ENCODE results near the gene TBC1D22A.

The TBC1D22A gene

DNA sequence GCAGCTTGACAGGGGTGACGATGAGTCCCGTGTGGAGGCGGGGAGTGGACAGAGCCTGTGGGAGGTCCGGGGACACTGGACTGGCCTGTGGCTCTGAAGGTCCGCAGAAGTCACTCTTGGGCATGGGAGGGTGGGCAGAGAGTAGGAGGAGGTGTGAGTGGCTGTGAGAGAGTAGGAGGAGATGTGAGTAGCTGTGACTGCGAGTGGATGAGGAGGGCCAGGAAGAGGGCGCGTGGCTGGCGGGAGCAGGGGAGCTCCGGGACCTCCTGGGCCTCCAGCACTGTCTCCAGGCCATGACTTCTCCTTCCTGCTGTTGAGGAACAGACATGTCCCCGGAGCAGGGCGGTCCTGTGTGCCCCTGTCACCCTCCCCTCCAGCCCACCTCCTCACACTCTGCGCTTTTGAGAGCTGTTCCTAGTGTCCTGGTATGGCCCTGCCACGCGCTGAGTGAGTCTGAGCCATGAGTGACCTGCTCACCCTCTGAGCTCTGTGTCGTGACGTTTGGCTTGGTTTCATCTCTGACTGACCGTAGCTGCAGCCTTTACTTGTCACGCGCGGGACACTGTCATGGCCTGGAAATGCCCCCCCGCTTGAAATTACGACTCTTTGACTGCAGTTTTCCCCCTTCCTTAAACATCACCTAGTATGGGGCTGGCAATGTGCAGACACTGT, 391.5 kb downstream of the TBC1D22A start:
- H3K36me3 ChIP-seq (ENCODE audit: control insufficient read depth, insufficient read depth, low read length): no peaks in the 10 kb centered on the region
- H3K4me3 ChIP-seq (ENCODE audit: low read length): no peak overlapping the region
- H2BK120ac ChIP-seq (ENCODE audit: low read depth, low read length): no peak overlapping the region
- no peak overlapping the region for H3K56ac ChIP-seq (ENCODE audit: low read length)
- no peaks in the 10 kb centered on the region for H3K79me2 ChIP-seq (ENCODE audit: control insufficient read depth, insufficient read depth, low read length)
- no peak overlapping the region for H3K4ac ChIP-seq (ENCODE audit: low read depth, low read length)
- no peaks in the 10 kb centered on the region for H3K4me1 ChIP-seq (ENCODE audit: control insufficient read depth, low read depth, low read length)
- no peak overlapping the region for H3K4me2 ChIP-seq (ENCODE audit: low read length)
- H3K79me1 ChIP-seq (ENCODE audit: low read length): no peaks in the 10 kb centered on the region
- H2BK15ac ChIP-seq (replicated peaks; ENCODE audit: low read depth): no peak overlapping the region
- no CpG with 5 or more reads among the region's 23 CpGs for WGBS (ENCODE audit: extremely low coverage, insufficient coverage, low lambda C conversion rate)
- no peak overlapping the region for H3K27ac ChIP-seq (ENCODE audit: low read depth, low read length)
- H4K5ac ChIP-seq (ENCODE audit: low read length): no peak overlapping the region
- no peak overlapping the region for H3K18ac ChIP-seq (ENCODE audit: low read length)
- no peak overlapping the region for H3K9ac ChIP-seq (ENCODE audit: low read length)
- DNase-seq: no peak
- no peaks in the 10 kb centered on the region for H3K27me3 ChIP-seq (ENCODE audit: insufficient read depth, low read length, poor library complexity)
- H4K8ac ChIP-seq (ENCODE audit: low read depth, low read length): no peak overlapping the region
- no peak overlapping the region for H3K23ac ChIP-seq (ENCODE audit: low read length)
- H2BK5ac ChIP-seq (ENCODE audit: low read length): no peak overlapping the region
- H2AK5ac ChIP-seq (ENCODE audit: low read length): no peak overlapping the region

DNA sequence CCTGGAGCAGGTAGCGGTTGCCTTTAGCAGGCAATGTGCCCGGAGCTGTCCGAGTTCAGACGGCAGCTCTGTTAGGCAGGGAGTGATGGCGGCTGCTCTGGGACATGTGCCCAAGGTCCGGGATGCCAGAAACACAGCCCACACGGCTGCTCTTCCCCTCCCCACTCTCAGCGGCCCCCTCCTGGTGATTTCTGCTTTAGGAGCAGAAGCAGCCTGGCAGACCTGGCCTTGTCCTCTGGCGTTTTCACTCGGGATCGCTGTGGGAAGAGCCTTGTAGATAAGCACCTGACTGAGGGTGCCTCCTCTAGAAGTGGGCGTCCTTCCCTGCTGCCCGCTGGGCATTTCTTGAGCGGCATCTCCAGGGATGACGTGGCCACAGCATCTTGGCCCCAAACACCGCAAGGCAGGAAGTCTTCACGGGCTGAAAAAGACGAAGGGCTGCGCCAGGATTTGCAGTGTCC, 392.2 kb downstream of the TBC1D22A start:
- H3K27ac ChIP-seq (ENCODE audit: low read depth, low read length): no peak overlapping the region
- no peak overlapping the region for H3K4me3 ChIP-seq (ENCODE audit: low read length)

GRCh38 chr22:47155131-47155885, 392.9 kb downstream of the TBC1D22A start:
- H3K36me3 ChIP-seq (ENCODE audit: control insufficient read depth, insufficient read depth, low read length): no peaks in the 10 kb centered on the region

More for the DNA sequence above, 392.2 kb downstream of the TBC1D22A start:
- H3K79me1 ChIP-seq (ENCODE audit: low read length): no peaks in the 10 kb centered on the region
- no peak overlapping the region for H3K18ac ChIP-seq (ENCODE audit: low read length)
- H3K36me3 ChIP-seq (ENCODE audit: control insufficient read depth, insufficient read depth, low read length): no peaks in the 10 kb centered on the region
- WGBS (ENCODE audit: extremely low coverage, insufficient coverage, low lambda C conversion rate): no CpG with 5 or more reads among the region's 19 CpGs
- H3K27me3 ChIP-seq (ENCODE audit: insufficient read depth, low read length, poor library complexity): no peaks in the 10 kb centered on the region
- no peak overlapping the region for H4K8ac ChIP-seq (ENCODE audit: low read depth, low read length)
- no peak overlapping the region for H2AK5ac ChIP-seq (ENCODE audit: low read length)
- no peak for DNase-seq
- no peak overlapping the region for H3K4me2 ChIP-seq (ENCODE audit: low read length)
- no peak overlapping the region for H3K9ac ChIP-seq (ENCODE audit: low read length)
- no peak overlapping the region for H4K5ac ChIP-seq (ENCODE audit: low read length)
- H3K23ac ChIP-seq (ENCODE audit: low read length): no peak overlapping the region
- H2BK5ac ChIP-seq (ENCODE audit: low read length): no peak overlapping the region
- no peak overlapping the region for H3K4ac ChIP-seq (ENCODE audit: low read depth, low read length)
- H3K4me1 ChIP-seq (ENCODE audit: control insufficient read depth, low read depth, low read length): no peaks in the 10 kb centered on the region
- H3K56ac ChIP-seq (ENCODE audit: low read length): no peak overlapping the region
- no peaks in the 10 kb centered on the region for H3K79me2 ChIP-seq (ENCODE audit: control insufficient read depth, insufficient read depth, low read length)
- no peak overlapping the region for H2BK15ac ChIP-seq (replicated peaks; ENCODE audit: low read depth)
- H2BK120ac ChIP-seq (ENCODE audit: low read depth, low read length): no peak overlapping the region

DNA sequence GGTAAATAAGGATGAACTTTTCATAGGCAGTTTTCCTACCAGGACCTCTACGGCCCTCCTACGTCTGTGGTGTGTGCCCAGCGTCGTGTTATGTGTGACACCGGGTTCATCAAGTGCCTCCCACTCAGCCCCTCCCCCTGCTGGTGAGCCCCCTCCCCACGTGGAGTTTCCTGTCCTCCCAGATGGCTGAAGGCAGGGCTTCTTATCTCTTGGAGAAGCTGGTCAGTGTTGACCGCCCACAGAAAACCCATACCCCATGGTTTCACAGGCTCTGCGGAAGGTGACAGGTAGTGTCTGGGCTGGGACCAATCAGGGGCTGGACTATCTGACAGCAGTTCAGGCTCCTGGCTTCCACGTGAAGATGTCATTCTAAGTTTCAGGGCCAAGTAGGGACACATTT, 393.5 kb downstream of the TBC1D22A start:
- Histone ChIP-seq H3K4me2 (ENCODE audit: low read length) (no peak overlapping the region), H3K27ac (ENCODE audit: low read depth, low read length) (no peak overlapping the region), H2BK120ac (ENCODE audit: low read depth, low read length) (no peak overlapping the region), H3K4me3 (ENCODE audit: low read length) (no peak overlapping the region), H3K9ac (ENCODE audit: low read length) (no peak overlapping the region), H4K8ac (ENCODE audit: low read depth, low read length) (no peak overlapping the region), H4K5ac (ENCODE audit: low read length) (no peak overlapping the region), H2BK5ac (ENCODE audit: low read length) (no peak overlapping the region), H3K79me2 (ENCODE audit: control insufficient read depth, insufficient read depth, low read length) (no peaks in the 10 kb centered on the region), H2AK5ac (ENCODE audit: low read length) (no peak overlapping the region), H3K4ac (ENCODE audit: low read depth, low read length) (no peak overlapping the region), H3K4me1 (ENCODE audit: control insufficient read depth, low read depth, low read length) (no peaks in the 10 kb centered on the region), H3K79me1 (ENCODE audit: low read length) (no peaks in the 10 kb centered on the region), H3K23ac (ENCODE audit: low read length) (no peak overlapping the region), H3K56ac (ENCODE audit: low read length) (no peak overlapping the region), H2BK15ac (replicated peaks; ENCODE audit: low read depth) (no peak overlapping the region), H3K18ac (ENCODE audit: low read length) (no peak overlapping the region), H3K36me3 (ENCODE audit: control insufficient read depth, insufficient read depth, low read length) (no peaks in the 10 kb centered on the region), H3K27me3 (ENCODE audit: insufficient read depth, low read length, poor library complexity) (no peaks in the 10 kb centered on the region)
- no CpG with 5 or more reads among the region's 9 CpGs for WGBS (ENCODE audit: extremely low coverage, insufficient coverage, low lambda C conversion rate)
- no peak for DNase-seq

More at GRCh38 chr22:47155131-47155885, 392.9 kb downstream of the TBC1D22A start:
- Histone ChIP-seq H3K4me2 (ENCODE audit: low read length) (no peak overlapping the region), H2AK5ac (ENCODE audit: low read length) (no peak overlapping the region), H3K27me3 (ENCODE audit: insufficient read depth, low read length, poor library complexity) (no peaks in the 10 kb centered on the region), H3K18ac (ENCODE audit: low read length) (no peak overlapping the region), H3K4me3 (ENCODE audit: low read length) (no peak overlapping the region), H3K9ac (ENCODE audit: low read length) (no peak overlapping the region), H3K4ac (ENCODE audit: low read depth, low read length) (no peak overlapping the region), H3K79me2 (ENCODE audit: control insufficient read depth, insufficient read depth, low read length) (no peaks in the 10 kb centered on the region), H3K79me1 (ENCODE audit: low read length) (no peaks in the 10 kb centered on the region), H3K4me1 (ENCODE audit: control insufficient read depth, low read depth, low read length) (no peaks in the 10 kb centered on the region), H2BK5ac (ENCODE audit: low read length) (no peak overlapping the region), H3K27ac (ENCODE audit: low read depth, low read length) (no peak overlapping the region), H2BK15ac (replicated peaks; ENCODE audit: low read depth) (no peak overlapping the region), H2BK120ac (ENCODE audit: low read depth, low read length) (no peak overlapping the region), H4K5ac (ENCODE audit: low read length) (no peak overlapping the region), H3K23ac (ENCODE audit: low read length) (no peak overlapping the region), H3K56ac (ENCODE audit: low read length) (no peak overlapping the region), H4K8ac (ENCODE audit: low read depth, low read length) (no peak overlapping the region)
- no peak for DNase-seq
- no CpG with 5 or more reads among the region's 31 CpGs for WGBS (ENCODE audit: extremely low coverage, insufficient coverage, low lambda C conversion rate)

GRCh38 chr22:47156352-47157092, 394.1 kb downstream of the TBC1D22A start:
- H3K36me3 ChIP-seq (ENCODE audit: control insufficient read depth, insufficient read depth, low read length): no peaks in the 10 kb centered on the region
- no peak overlapping the region for H2BK5ac ChIP-seq (ENCODE audit: low read length)
- no peaks in the 10 kb centered on the region for H3K79me1 ChIP-seq (ENCODE audit: low read length)
- no peak overlapping the region for H3K23ac ChIP-seq (ENCODE audit: low read length)
- H3K4ac ChIP-seq (ENCODE audit: low read depth, low read length): no peak overlapping the region
- no peak overlapping the region for H3K27ac ChIP-seq (ENCODE audit: low read depth, low read length)
- no peak overlapping the region for H4K5ac ChIP-seq (ENCODE audit: low read length)
- H3K56ac ChIP-seq (ENCODE audit: low read length): no peak overlapping the region
- H3K79me2 ChIP-seq (ENCODE audit: control insufficient read depth, insufficient read depth, low read length): no peaks in the 10 kb centered on the region
- no peak overlapping the region for H3K4me2 ChIP-seq (ENCODE audit: low read length)
- H4K8ac ChIP-seq (ENCODE audit: low read depth, low read length): no peak overlapping the region
- H2BK120ac ChIP-seq (ENCODE audit: low read depth, low read length): no peak overlapping the region
- WGBS (ENCODE audit: extremely low coverage, insufficient coverage, low lambda C conversion rate): no CpG with 5 or more reads among the region's 25 CpGs
- H3K18ac ChIP-seq (ENCODE audit: low read length): no peak overlapping the region
- H3K27me3 ChIP-seq (ENCODE audit: insufficient read depth, low read length, poor library complexity): no peaks in the 10 kb centered on the region
- no peak overlapping the region for H3K9ac ChIP-seq (ENCODE audit: low read length)
- no peaks in the 10 kb centered on the region for H3K4me1 ChIP-seq (ENCODE audit: control insufficient read depth, low read depth, low read length)
- H2AK5ac ChIP-seq (ENCODE audit: low read length): no peak overlapping the region
- no peak overlapping the region for H2BK15ac ChIP-seq (replicated peaks; ENCODE audit: low read depth)
- no peak overlapping the region for H3K4me3 ChIP-seq (ENCODE audit: low read length)
- DNase-seq: no peak

Data from mesendoderm (in vitro differentiated cells).